Spleen (tissue), 7 donors: ENCODE measurements around the gene PRSS27.

Experiments
- CTCF ChIP-seq, 11 experiments: fragments of 200-600 bp in 7 of 11; fragments of 450-650 bp in 4 of 11; sonication (generic) in 4 of 11; IDR thresholded peaks in 8 of 11; conservative IDR thresholded peaks in 3 of 11; 1 replicate in 7 of 11; 2 replicates in 4 of 11; pipeline versions ENCODE4 v1.4.0 to v1.8.0; 2016 to 2021; ENCODE audit warnings: antibody characterized with exemption in 11 of 11, inconsistent platforms in 4 of 11, mild to moderate bottlenecking in 1 of 11
- POLR2A ChIP-seq, 3 donors: fragments of 450-650 bp; IDR thresholded peaks; one replicate each; pipeline ENCODE4 v1.5.1; 2017; ENCODE audit warnings: antibody characterized with exemption in 3 of 3, mild to moderate bottlenecking in 1 of 3
- POLR2AphosphoS5 ChIP-seq, 3 donors: sonication (generic); formaldehyde crosslinking; IDR thresholded peaks; one replicate each; pipeline ENCODE4 v1.5.1; 2017; ENCODE audit warnings: antibody characterized with exemption in 3 of 3
- donor health status: DM: no; HTN: no; CAD: no; lungs with moderate emphysema.
- donor health status: DM: no; HTN: no; CAD: no.
- donor health status: DM: no; HTN: no; CAD: no.

DNA sequence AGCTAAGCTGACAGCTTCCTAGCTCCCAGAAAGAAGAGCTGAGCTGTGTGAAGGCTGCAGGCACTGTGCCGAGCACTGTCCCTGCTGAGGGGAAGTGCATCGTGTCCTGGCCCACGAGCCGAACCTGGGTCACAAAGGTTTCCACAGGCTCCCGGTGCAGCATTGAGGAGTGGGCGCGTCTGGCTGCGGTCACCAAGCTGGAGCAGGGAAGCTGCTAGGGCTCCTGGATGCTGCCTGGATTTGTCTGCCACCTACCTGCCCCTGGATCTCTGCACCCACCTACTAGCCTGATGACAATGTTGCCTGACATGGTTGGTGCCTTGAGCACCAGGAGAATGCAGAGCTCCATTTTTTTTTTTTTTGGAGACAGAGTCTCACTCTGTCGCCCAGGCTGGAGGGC is 25.9 kb upstream of the PRSS27 start:
- TF ChIP-seq CTCF (IDR thresholded peaks at IDR 0.05 in 8 of 11, conservative IDR thresholded peaks at IDR 0.05 in 3 of 11), result no peak
- TF ChIP-seq POLR2A (IDR thresholded peaks at IDR 0.05), result no peak
- TF ChIP-seq POLR2AphosphoS5 (IDR thresholded peaks at IDR 0.05), result no peak
